ENCODE data around the gene MED31.

MED31 gene

DNA sequence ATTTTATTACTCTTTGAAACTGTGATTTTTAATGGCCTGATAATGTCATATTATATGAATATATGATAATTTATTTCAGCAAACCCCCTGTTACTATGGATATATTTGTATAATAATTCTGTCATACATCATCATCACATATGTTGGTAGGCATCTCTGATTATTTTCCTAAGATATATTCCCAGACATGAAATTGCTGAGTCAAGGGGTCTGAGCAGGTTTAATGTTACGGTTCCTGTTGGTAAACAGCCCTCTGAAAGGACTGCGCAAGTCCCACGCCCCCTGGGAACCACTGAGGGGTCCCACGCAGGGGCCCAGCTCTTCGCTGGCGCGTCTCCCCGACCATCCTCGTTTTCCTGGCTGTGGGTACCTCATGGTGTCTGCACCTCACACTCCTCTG is 37.5 kb upstream of the MED31 start:
- Histone ChIP-seq H3K4me3 (ENCODE audit: low read depth in 1 of 2, low read length in 2 of 2) (no peak overlapping the region), H3K27ac (ENCODE audit: low read depth, low read length) (no peak overlapping the region), H3K36me3 (ENCODE audit: control insufficient read depth in 1 of 2, insufficient read depth in 2 of 2, low read length in 2 of 2) (no peaks in the 10 kb centered on the region), H3K4me1 (ENCODE audit: control insufficient read depth in 1 of 2, insufficient read depth in 2 of 2, low read length in 2 of 2) (no peaks in the 10 kb centered on the region), H3K27me3 (ENCODE audit: control insufficient read depth in 1 of 2, insufficient read depth in 2 of 2, low read length in 2 of 2) (peaks cover 0 to 2% of the 10 kb centered on the region in 2 donors), H3K9me3 (ENCODE audit: control insufficient read depth in 1 of 2, low read length in 2 of 2) (no peaks in the 10 kb centered on the region), H3K9ac (ENCODE audit: low read depth in 1 of 2, low read length in 2 of 2) (no peak overlapping the region)

DNA sequence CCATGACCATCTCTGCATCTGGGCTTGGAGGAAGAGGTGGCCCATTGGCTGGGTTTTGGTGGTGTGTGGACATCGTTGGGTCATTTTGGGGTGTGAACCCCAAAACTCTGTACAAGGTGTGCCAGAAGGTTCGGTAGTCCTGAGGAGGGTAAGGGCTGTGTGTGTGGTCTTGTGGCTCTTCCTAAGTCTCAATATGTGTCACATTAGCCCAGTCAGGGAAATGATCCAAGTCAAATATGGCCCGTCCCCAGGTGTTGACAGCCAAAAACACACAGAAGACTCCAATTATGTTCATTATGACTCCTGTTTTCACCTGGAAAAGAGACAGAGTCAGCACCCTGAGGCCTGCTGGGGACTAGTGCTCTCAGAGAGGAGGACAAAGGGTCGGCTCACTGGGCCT is 34.6 kb upstream of the MED31 start:
- peaks cover 0 to 2% of the 10 kb centered on the region in 2 donors for H3K27me3 ChIP-seq (ENCODE audit: control insufficient read depth in 1 of 2, insufficient read depth in 2 of 2, low read length in 2 of 2)
- H3K4me3 ChIP-seq (ENCODE audit: low read depth in 1 of 2, low read length in 2 of 2): no peak overlapping the region
- H3K9ac ChIP-seq (ENCODE audit: low read depth in 1 of 2, low read length in 2 of 2): no peak overlapping the region
- H3K4me1 ChIP-seq (ENCODE audit: control insufficient read depth in 1 of 2, insufficient read depth in 2 of 2, low read length in 2 of 2): no peaks in the 10 kb centered on the region
- H3K9me3 ChIP-seq (ENCODE audit: control insufficient read depth in 1 of 2, low read length in 2 of 2): no peaks in the 10 kb centered on the region
- no peak overlapping the region for H3K27ac ChIP-seq (ENCODE audit: low read depth, low read length)
- no peaks in the 10 kb centered on the region for H3K36me3 ChIP-seq (ENCODE audit: control insufficient read depth in 1 of 2, insufficient read depth in 2 of 2, low read length in 2 of 2)

DNA sequence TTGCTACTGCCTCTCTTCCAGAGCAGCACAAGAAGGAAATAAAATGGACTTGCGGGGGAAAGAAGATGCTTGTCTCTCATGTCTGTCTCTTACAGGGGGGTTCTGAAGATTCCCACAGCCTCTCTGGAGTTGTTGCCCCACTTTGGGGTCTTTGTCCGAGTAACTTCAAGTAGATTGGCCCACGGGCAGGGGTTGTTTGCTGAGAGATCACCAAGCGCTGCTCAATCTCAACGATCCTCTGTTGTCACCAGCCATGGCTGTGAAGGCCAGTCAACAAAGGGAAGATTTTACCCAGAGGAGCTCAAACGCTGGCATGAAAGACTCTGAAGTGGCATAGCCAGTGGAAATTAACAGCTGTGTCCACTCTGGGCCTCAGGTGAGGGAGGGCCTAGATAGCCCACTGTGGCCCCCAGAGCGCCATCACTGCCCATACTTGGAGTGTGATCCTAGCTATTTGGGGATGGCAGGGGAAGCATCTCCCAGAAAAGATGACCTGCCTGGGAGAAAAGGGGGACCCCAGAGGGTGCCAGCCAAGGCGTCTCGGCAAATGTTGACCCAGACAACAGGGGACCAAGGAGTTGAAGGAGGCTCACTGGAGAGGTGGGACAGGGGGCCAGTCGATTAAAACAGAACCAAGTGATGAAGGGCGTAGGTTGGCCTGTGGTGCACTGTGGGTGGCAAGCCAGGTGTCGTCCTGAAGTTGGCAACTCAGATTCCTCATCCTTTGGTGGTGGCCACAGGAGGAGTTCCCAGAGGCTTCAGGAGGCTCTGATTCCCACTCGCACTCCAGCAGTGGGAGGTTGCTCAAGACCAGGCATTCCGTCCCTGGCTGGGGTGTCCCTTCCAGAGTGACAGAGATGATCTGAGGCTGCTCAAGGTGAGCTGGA is 33.7 kb upstream of the MED31 start:
- no peak overlapping the region for H3K4me3 ChIP-seq (ENCODE audit: low read depth in 1 of 2, low read length in 2 of 2)
- peaks cover 0 to under 1% of the 10 kb centered on the region in 2 donors for H3K27me3 ChIP-seq (ENCODE audit: control insufficient read depth in 1 of 2, insufficient read depth in 2 of 2, low read length in 2 of 2)
- no peaks in the 10 kb centered on the region for H3K4me1 ChIP-seq (ENCODE audit: control insufficient read depth in 1 of 2, insufficient read depth in 2 of 2, low read length in 2 of 2)
- H3K27ac ChIP-seq (ENCODE audit: low read depth, low read length): no peak overlapping the region
- no peaks in the 10 kb centered on the region for H3K36me3 ChIP-seq (ENCODE audit: control insufficient read depth in 1 of 2, insufficient read depth in 2 of 2, low read length in 2 of 2)
- H3K9ac ChIP-seq (ENCODE audit: low read depth in 1 of 2, low read length in 2 of 2): no peak overlapping the region
- no peaks in the 10 kb centered on the region for H3K9me3 ChIP-seq (ENCODE audit: control insufficient read depth in 1 of 2, low read length in 2 of 2)

DNA sequence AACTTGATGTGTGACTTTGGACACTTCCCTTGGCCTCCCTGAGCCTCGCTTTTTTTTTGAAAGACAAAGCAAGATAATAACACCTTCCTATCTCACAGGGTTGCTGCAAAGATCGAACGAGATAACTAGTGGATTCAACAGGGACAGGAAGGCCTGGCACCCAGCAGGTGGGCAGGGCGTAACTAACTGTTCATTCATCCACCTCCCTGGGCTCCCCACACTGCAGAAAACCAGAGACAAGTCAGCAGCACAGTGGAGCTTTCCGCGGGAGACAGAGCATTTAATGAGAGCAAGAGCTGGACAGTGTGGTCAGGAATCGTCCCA is 33.0 kb upstream of the MED31 start:
- H3K27ac ChIP-seq (ENCODE audit: low read depth, low read length): no peak overlapping the region
- H3K27me3 ChIP-seq (ENCODE audit: control insufficient read depth in 1 of 2, insufficient read depth in 2 of 2, low read length in 2 of 2): no peaks in the 10 kb centered on the region
- no peaks in the 10 kb centered on the region for H3K9me3 ChIP-seq (ENCODE audit: control insufficient read depth in 1 of 2, low read length in 2 of 2)
- H3K4me3 ChIP-seq (ENCODE audit: low read depth in 1 of 2, low read length in 2 of 2): no peak overlapping the region
- H3K4me1 ChIP-seq (ENCODE audit: control insufficient read depth in 1 of 2, insufficient read depth in 2 of 2, low read length in 2 of 2): no peaks in the 10 kb centered on the region
- H3K36me3 ChIP-seq (ENCODE audit: control insufficient read depth in 1 of 2, insufficient read depth in 2 of 2, low read length in 2 of 2): no peaks in the 10 kb centered on the region
- H3K9ac ChIP-seq (ENCODE audit: low read depth in 1 of 2, low read length in 2 of 2): no peak overlapping the region

DNA sequence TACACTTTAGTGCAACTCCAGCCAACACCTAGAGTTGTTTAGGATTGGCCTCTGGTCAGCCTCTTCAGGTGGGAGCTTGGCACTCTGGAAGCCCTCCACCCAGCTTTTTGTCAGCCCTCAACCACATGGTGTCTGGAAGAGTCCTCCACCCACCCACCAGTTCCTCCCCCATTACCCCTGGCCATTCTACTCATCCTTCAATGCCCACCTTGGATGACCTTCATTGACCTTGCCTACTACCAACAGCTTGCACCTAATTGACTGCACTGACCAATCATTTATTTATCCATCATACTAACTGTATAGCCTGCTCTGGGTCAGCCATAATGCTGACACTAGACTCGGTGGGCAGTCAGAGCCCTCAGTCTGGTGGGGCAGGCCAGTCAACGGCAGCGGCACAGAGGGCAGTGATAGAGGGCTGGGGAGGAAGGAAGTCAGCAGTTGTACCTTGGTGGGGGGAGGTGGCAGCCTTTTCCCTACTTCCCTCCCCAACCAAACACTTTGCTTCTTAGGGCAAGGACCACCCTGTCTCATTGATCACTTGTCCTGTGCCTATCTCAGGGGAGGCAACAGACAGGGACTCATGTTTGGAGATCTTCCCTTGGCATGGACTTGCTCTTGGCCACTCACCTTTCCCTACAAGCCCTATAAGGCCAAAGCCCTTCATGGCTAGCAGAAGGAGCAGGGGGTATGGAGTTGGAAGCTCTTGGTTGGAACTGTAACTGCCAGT is 32.5 kb upstream of the MED31 start:
- Histone ChIP-seq H3K27me3 (ENCODE audit: control insufficient read depth in 1 of 2, insufficient read depth in 2 of 2, low read length in 2 of 2) (no peaks in the 10 kb centered on the region), H3K4me3 (ENCODE audit: low read depth in 1 of 2, low read length in 2 of 2) (no peak overlapping the region)

DNA sequence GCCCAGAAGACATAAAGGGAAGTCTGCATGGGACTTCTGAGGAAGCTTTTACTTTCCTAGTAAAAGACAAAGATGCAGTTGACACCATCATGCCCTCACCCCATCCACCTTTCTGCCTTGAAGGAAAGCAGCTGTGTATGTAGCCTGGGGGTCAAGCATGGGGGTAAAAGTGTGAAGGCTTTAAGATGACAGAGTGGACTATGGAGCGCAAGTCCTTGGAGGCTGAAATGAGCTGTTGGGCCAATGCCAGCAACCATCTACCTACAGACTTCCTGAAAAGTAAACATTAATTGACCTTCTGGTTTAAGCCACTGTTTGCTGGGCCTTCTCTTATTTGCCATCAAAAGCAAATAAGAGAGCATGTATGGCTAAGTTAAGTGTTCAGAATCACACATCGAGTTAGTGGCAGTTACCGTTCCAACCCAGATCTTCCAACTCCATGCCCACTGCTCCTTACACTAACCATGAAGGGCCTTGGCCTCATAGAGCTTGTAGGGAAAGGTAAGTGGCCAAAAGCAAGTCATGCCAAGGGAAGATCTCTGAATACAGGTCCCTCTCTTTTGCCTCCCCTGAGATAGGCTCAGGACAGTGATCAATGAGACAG is 31.8 kb upstream of the MED31 start:
- Histone ChIP-seq H3K27ac (ENCODE audit: low read depth, low read length) (no peak overlapping the region), H3K9me3 (ENCODE audit: control insufficient read depth in 1 of 2, low read length in 2 of 2) (no peaks in the 10 kb centered on the region), H3K27me3 (ENCODE audit: control insufficient read depth in 1 of 2, insufficient read depth in 2 of 2, low read length in 2 of 2) (peaks cover 0 to 6% of the 10 kb centered on the region in 2 donors), H3K4me3 (ENCODE audit: low read depth in 1 of 2, low read length in 2 of 2) (no peak overlapping the region), H3K36me3 (ENCODE audit: control insufficient read depth in 1 of 2, insufficient read depth in 2 of 2, low read length in 2 of 2) (no peaks in the 10 kb centered on the region), H3K9ac (ENCODE audit: low read depth in 1 of 2, low read length in 2 of 2) (no peak overlapping the region), H3K4me1 (ENCODE audit: control insufficient read depth in 1 of 2, insufficient read depth in 2 of 2, low read length in 2 of 2) (no peaks in the 10 kb centered on the region)

More for the DNA sequence above, 32.5 kb upstream of the MED31 start:
- H3K36me3 ChIP-seq (ENCODE audit: control insufficient read depth in 1 of 2, insufficient read depth in 2 of 2, low read length in 2 of 2): no peaks in the 10 kb centered on the region
- H3K9ac ChIP-seq (ENCODE audit: low read depth in 1 of 2, low read length in 2 of 2): no peak overlapping the region
- H3K4me1 ChIP-seq (ENCODE audit: control insufficient read depth in 1 of 2, insufficient read depth in 2 of 2, low read length in 2 of 2): no peaks in the 10 kb centered on the region
- H3K9me3 ChIP-seq (ENCODE audit: control insufficient read depth in 1 of 2, low read length in 2 of 2): no peaks in the 10 kb centered on the region
- no peak overlapping the region for H3K27ac ChIP-seq (ENCODE audit: low read depth, low read length)

DNA sequence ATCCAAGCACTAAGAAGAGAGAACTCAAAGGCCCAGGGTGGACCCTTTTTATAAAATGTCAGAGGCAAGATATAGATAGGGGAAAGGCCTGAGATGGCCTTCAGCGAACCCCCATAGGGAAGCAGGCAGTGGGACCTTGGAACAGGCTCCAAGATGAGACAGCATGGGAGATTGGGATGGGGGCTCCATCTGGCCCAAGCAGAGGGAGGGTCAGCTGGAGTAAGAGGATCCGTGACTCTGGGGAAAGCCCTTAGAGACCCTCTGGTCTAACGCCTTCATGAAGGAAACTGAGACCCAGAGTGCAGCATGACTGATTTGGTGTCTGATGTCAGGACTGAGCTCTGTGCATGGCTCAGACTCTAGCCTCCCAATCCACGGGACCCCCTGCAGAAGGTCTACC is 30.9 kb upstream of the MED31 start:
- H3K9ac ChIP-seq (ENCODE audit: low read depth in 1 of 2, low read length in 2 of 2): no peak overlapping the region
- no peaks in the 10 kb centered on the region for H3K4me1 ChIP-seq (ENCODE audit: control insufficient read depth in 1 of 2, insufficient read depth in 2 of 2, low read length in 2 of 2)
- peaks cover 0 to 6% of the 10 kb centered on the region in 2 donors for H3K27me3 ChIP-seq (ENCODE audit: control insufficient read depth in 1 of 2, insufficient read depth in 2 of 2, low read length in 2 of 2)
- no peaks in the 10 kb centered on the region for H3K9me3 ChIP-seq (ENCODE audit: control insufficient read depth in 1 of 2, low read length in 2 of 2)
- no peak overlapping the region for H3K27ac ChIP-seq (ENCODE audit: low read depth, low read length)
- no peaks in the 10 kb centered on the region for H3K36me3 ChIP-seq (ENCODE audit: control insufficient read depth in 1 of 2, insufficient read depth in 2 of 2, low read length in 2 of 2)
- H3K4me3 ChIP-seq (ENCODE audit: low read depth in 1 of 2, low read length in 2 of 2): no peak overlapping the region

DNA sequence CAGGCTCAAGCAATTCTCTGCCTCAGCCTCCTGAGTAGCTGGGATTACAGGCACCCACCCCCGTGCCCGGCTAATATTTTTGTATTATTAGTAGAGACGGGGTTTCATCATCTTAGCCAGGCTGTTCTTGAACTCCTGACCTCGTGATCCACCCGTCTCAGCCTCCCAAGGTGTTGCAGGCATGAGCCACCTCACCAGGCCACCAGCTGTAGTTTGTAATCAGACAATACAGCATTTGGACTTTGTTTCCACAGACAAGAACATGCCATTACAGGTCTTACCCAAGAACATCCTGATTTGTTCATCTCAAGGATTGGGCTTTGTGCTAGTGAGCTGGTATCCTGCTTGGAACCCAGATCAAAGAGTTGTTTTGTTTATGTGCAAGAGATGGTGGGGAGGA is 30.3 kb upstream of the MED31 start:
- no peak overlapping the region for H3K4me3 ChIP-seq (ENCODE audit: low read depth in 1 of 2, low read length in 2 of 2)
- H3K27me3 ChIP-seq (ENCODE audit: control insufficient read depth in 1 of 2, insufficient read depth in 2 of 2, low read length in 2 of 2): peaks cover 0 to 6% of the 10 kb centered on the region in 2 donors
- no peaks in the 10 kb centered on the region for H3K4me1 ChIP-seq (ENCODE audit: control insufficient read depth in 1 of 2, insufficient read depth in 2 of 2, low read length in 2 of 2)
- no peak overlapping the region for H3K27ac ChIP-seq (ENCODE audit: low read depth, low read length)
- no peaks in the 10 kb centered on the region for H3K36me3 ChIP-seq (ENCODE audit: control insufficient read depth in 1 of 2, insufficient read depth in 2 of 2, low read length in 2 of 2)
- H3K9ac ChIP-seq (ENCODE audit: low read depth in 1 of 2, low read length in 2 of 2): no peak overlapping the region
- H3K9me3 ChIP-seq (ENCODE audit: control insufficient read depth in 1 of 2, low read length in 2 of 2): no peaks in the 10 kb centered on the region

DNA sequence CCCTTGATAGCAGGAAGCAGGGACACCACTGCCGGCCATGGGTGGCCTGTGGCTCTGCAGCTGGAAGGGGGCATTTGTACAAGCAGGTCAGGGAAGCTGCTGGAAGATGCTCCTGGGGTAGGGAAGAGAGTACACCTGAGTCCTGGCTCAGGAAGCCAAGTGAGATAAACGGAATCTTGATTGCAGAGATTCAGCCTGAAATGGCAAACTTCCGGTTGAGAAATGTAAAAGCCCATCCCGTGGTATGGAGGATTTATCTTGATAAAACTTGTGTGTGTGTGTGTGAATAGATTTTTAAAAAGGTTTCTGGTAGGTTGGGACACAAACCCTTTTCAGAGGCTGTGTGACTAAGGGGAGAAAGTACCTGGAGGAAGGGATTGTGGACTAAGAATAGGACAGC is 29.8 kb upstream of the MED31 start:
- Histone ChIP-seq H3K27me3 (ENCODE audit: control insufficient read depth in 1 of 2, insufficient read depth in 2 of 2, low read length in 2 of 2) (peaks cover 0 to 6% of the 10 kb centered on the region in 2 donors), H3K27ac (ENCODE audit: low read depth, low read length) (no peak overlapping the region), H3K9me3 (ENCODE audit: control insufficient read depth in 1 of 2, low read length in 2 of 2) (no peaks in the 10 kb centered on the region), H3K36me3 (ENCODE audit: control insufficient read depth in 1 of 2, insufficient read depth in 2 of 2, low read length in 2 of 2) (no peaks in the 10 kb centered on the region), H3K9ac (ENCODE audit: low read depth in 1 of 2, low read length in 2 of 2) (no peak overlapping the region), H3K4me3 (ENCODE audit: low read depth in 1 of 2, low read length in 2 of 2) (no peak overlapping the region), H3K4me1 (ENCODE audit: control insufficient read depth in 1 of 2, insufficient read depth in 2 of 2, low read length in 2 of 2) (no peaks in the 10 kb centered on the region)

DNA sequence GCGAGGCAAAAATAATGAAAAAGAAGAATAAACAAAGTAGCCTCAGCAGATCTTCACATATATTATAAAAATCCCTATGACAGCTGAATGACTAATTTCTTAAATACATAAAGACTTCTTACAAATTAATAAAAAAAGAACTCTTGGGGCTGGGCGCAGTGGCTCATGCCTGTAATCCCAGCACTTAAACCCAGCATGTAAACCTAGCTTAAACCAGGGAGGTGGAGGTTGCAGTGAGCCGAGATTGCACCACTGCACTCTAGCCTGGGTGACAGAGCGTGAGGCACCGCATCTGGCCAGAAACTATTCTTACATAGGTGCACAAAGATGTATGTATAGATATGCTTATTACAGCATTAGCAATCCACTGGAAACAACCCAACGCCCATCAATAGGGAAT is 27.8 kb upstream of the MED31 start:
- H3K36me3 ChIP-seq (ENCODE audit: control insufficient read depth in 1 of 2, insufficient read depth in 2 of 2, low read length in 2 of 2): no peaks in the 10 kb centered on the region
- no peak overlapping the region for H3K9ac ChIP-seq (ENCODE audit: low read depth in 1 of 2, low read length in 2 of 2)
- no peak overlapping the region for H3K4me3 ChIP-seq (ENCODE audit: low read depth in 1 of 2, low read length in 2 of 2)
- peaks cover 0 to 6% of the 10 kb centered on the region in 2 donors for H3K27me3 ChIP-seq (ENCODE audit: control insufficient read depth in 1 of 2, insufficient read depth in 2 of 2, low read length in 2 of 2)
- no peaks in the 10 kb centered on the region for H3K9me3 ChIP-seq (ENCODE audit: control insufficient read depth in 1 of 2, low read length in 2 of 2)
- no peaks in the 10 kb centered on the region for H3K4me1 ChIP-seq (ENCODE audit: control insufficient read depth in 1 of 2, insufficient read depth in 2 of 2, low read length in 2 of 2)
- no peak overlapping the region for H3K27ac ChIP-seq (ENCODE audit: low read depth, low read length)
